HG02623 (cell line): Measurements from ENCODE around the gene SMIM44.
A peak's percentile ranks its signal among the peaks of the same experiment; 100 is the strongest.

Experiments used
- ATAC-seq: cut with Tn5 transposase; IDR thresholded peaks from one replicate; pipeline ENCODE4 v1.9.1; 2021; ENCODE audit warnings: moderate library complexity; ENCODE audit not compliant: unreplicated experiment

Gene SMIM44

DNA sequence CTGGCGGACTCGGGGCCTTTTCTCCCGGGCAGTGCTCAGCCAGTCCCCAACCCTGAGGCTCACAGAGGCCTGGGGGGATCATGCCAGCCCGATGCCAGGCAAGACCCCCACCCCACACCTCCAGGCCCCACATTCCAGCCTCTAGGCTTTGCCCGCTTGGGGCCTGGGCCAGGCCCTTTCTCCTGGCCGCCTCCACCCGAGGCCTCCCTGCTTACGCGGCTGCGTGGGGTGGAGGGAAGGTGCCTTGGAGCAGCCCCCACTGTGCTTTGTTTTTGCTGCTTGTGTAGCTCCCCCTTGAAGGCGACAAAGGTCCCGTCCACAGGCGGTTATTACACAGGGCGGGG, 41.3 kb downstream of the SMIM44 start:
- no peak for ATAC-seq

DNA sequence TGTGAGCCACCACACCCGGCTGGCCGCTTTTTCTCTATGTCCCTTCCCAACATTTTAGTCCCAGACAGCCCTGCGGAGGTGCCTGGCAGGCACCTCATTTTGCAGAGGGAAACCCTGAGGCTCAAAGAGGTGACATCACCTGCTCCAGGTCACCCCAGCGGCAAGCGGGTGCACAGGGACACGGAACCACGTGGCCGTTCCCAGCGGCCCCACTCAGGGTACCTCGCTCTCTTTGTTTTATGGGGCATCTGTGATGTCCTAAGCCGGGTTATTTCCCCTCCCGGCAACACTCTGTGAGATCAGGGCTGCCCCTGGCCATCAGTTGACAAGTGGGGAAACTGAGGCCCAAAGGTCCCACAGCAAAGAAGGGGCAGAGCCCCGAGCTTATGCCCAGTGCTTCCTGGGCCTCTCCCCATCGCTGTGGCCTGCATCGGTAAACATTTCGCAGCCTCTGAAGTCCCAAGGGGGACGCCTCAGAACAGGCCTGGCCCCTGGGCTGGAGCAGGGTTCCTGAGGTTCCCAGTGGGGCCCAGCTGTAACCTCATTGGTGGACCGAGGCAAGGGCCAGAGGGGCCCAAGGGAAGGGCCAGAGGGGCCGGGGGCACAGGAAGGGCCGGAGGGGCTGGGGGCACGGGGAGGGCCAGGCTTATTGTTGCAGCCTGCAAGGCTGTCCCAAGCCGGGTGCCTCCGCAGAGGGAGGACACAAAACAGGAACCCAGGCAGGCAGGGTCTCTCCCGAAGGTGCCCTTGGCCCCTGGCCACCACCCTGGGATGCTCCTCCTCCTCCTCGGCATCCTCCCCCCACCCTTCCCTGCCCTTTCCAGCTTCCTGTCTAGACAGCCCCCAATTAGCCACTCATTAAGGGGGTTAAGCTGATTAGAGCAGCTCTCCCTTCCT, 41.9 kb downstream of the SMIM44 start:
- ATAC-seq = no peak

DNA sequence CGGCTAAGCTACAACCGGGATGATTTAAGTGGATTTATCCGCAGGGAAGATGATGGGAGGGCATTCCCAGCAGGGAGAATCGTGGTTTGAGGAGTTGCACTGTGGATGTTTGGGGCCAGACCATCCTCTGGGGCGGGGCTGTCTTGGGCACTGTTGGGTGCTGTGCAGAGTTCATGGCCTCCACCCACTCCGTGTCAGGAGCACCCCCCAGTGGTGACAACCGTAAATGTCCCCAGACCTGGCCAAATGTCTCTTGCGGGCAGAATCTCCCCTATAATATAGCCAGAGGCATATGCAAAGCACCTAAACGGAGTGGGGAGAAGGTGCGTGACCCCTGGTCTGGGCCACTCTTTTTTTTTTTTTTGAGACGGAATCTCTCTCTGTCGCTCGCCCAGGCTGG, 43.2 kb downstream of the SMIM44 start:
- no peak for ATAC-seq

DNA sequence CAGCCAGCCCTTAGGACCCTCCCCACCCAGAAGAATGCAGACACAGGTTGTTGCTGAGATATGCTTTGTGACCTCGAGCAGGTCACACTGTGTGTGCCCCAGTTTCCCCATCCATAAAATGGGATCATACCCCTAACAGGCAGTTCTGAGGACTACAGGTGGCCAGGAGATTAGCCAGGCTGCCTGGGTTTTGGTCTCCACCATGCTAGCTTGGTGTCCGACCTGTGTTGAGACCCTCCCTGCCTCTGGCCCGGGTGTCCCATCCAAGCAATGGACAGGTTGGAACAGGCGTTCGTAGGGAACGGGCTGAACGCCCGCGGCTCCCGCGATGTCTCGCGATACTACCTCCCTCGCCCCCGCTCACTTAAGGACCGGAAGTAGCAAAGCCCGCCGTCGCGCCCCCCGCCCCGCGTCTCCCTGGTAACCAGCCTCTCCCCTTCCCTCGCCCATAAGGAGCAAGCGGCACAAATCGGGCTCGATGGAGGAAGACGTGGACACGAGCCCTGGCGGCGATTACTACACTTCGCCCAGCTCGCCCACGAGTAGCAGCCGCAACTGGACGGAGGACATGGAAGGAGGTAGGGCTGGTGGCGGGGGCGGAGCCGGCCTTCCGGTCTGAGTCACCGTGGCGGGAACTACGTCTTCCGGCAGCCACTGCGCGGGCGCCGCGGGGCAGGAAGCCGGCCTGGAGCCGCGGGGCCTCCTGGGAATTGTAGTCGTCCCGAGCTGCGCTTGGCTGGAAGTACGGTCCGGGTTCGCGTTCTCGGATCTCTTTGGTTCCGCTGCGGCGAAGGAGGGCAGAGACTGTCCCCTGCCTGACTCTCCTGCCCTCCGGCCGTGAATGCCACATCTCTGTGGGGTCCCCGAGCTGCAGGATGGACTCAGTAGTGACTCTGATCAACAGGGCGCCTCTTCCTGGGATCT, 48.3 kb downstream of the SMIM44 start:
- peak; percentile 75 for ATAC-seq

DNA sequence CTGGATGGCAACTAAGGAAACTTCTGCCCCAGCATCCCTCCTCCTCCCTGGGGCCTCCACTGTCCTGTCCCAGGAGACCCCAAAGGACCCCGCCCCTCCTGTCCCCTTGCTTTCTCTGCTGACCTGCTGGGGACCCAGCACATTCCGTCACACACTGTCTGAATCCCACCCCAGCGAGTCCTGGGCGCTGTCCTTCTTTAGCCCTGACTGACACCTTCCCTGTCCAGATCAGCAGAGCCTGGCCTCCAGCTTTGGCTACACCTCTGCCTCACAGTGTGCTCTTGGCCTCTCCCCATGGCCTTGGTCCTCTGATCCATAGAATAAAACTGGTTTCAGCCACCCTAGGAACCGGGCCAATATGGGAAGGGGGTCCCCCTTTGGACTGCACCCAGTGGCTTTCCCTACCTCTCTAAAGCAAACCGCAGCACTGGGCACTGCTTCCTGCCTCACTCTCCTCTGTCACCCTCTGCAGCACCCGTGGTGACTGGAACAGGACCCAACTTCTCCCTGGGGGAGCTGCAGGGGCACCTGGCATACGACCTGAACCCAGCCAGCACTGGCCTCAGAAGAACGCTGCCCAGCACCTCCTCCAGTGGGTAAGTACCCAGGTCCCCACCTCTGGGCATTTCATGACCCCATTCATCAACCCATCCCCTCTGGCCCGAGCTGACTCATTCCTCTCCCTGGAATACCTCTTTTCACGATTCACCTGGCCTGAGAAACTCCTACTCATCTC, 49.3 kb downstream of the SMIM44 start:
- ATAC-seq = no peak

DNA sequence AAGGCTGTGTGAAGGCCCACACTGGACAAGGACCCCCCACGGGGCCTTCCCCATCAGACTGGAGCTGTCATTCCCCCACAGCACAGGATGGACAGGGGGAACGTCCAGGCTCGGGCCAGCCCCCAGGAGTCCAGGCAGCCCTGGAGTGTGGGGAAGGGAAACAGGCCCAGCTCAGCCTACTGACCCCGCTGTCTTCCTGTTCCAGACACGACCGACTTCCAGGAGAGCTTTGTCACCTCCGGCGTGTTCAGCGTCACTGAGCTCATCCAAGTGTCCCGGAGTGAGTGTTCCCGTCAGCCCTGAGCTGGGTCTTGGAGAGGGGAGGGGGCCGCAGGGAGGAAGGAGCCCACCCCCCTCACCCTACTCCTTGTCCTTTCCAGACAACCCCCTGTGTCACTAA, 49.9 kb downstream of the SMIM44 start:
- no peak for ATAC-seq
